Neural progenitor cell (in vitro differentiated cells): Measurements from ENCODE around the gene GPR150.

Source experiments
- EZH2 ChIP-seq: fragments of 200-600 bp; sonication (generic); IDR thresholded peaks from 2 replicates; pipeline ENCODE4 v1.6.1; 2017; ENCODE audit warnings: antibody characterized with exemption, mild to moderate bottlenecking, moderate library complexity
- TF ChIP-seq, protein P1 (sequence below): fragments of 200-600 bp; sonication (generic); IDR thresholded peaks from 2 replicates; pipeline ENCODE4 v1.5.1; 2017; ENCODE audit warnings: antibody characterized with exemption, mild to moderate bottlenecking

DNA sequence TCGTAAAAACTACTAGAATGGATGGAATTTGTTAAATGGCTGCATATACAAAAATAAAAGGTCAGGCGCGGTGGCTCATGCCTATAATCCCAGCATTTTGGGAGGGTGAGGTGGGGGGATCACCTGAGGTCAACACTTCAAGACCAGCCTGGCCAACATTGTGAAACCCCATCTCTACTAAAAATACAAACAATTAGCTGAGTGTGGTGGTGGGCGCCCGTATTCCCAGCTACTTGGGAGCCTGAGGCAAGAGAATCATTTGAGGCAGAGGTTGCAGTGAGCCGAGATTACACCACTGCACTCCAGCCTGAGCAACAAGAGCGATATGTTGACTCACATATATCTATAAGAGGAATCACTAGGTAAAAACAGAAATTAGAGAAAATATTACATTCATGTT lies 9.3 kb upstream of the GPR150 start:
- TF ChIP-seq, protein P1, sequence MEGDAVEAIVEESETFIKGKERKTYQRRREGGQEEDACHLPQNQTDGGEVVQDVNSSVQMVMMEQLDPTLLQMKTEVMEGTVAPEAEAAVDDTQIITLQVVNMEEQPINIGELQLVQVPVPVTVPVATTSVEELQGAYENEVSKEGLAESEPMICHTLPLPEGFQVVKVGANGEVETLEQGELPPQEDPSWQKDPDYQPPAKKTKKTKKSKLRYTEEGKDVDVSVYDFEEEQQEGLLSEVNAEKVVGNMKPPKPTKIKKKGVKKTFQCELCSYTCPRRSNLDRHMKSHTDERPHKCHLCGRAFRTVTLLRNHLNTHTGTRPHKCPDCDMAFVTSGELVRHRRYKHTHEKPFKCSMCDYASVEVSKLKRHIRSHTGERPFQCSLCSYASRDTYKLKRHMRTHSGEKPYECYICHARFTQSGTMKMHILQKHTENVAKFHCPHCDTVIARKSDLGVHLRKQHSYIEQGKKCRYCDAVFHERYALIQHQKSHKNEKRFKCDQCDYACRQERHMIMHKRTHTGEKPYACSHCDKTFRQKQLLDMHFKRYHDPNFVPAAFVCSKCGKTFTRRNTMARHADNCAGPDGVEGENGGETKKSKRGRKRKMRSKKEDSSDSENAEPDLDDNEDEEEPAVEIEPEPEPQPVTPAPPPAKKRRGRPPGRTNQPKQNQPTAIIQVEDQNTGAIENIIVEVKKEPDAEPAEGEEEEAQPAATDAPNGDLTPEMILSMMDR: no peak
- no peak for TF ChIP-seq EZH2
